Effector memory CD8-positive, alpha-beta T cell (primary cell): ENCODE data around the gene KIRREL3.

Experiments
- ATAC-seq: fragments of 150-1000 bp; cut with Tn5 transposase; replicated peaks from 2 replicates; pipeline ENCODE4 v1.10.0; 2021; ENCODE audit warnings: mild to moderate bottlenecking, moderate library complexity
- DNase-seq, 3 experiments: peaks; one replicate each; pipeline ENCODE4 v3.0.0; 2021
- H3K27ac Mint-ChIP-seq, 2 donors: one replicate each; pipeline ENCODE4 v1.8.0; 2022; ENCODE audit warnings: mild to moderate bottlenecking in 2 of 2, mixed read lengths in 2 of 2, moderate library complexity in 2 of 2
- H3K27me3 Mint-ChIP-seq, 2 donors: one replicate each; pipeline ENCODE4 v1.8.0; 2022; ENCODE audit warnings: mixed read lengths in 2 of 2
- H3K36me3 Mint-ChIP-seq: one replicate; pipeline ENCODE4 v1.8.0; 2022; ENCODE audit warnings: mild to moderate bottlenecking, moderate library complexity, mixed read lengths; ENCODE audit not compliant: insufficient read depth
- H3K4me1 Mint-ChIP-seq, 2 donors: one replicate each; pipeline ENCODE4 v1.8.0; 2022; ENCODE audit warnings: low read depth in 2 of 2, mixed read lengths in 2 of 2
- H3K4me3 Mint-ChIP-seq, 2 donors: one replicate each; pipeline ENCODE4 v1.8.0; 2022; ENCODE audit warnings: mild to moderate bottlenecking in 2 of 2, mixed read lengths in 2 of 2, moderate library complexity in 2 of 2
- H3K9me3 Mint-ChIP-seq, 2 donors: one replicate each; pipeline ENCODE4 v1.8.0; 2022; ENCODE audit warnings: mixed read lengths in 2 of 2

Gene KIRREL3

DNA sequence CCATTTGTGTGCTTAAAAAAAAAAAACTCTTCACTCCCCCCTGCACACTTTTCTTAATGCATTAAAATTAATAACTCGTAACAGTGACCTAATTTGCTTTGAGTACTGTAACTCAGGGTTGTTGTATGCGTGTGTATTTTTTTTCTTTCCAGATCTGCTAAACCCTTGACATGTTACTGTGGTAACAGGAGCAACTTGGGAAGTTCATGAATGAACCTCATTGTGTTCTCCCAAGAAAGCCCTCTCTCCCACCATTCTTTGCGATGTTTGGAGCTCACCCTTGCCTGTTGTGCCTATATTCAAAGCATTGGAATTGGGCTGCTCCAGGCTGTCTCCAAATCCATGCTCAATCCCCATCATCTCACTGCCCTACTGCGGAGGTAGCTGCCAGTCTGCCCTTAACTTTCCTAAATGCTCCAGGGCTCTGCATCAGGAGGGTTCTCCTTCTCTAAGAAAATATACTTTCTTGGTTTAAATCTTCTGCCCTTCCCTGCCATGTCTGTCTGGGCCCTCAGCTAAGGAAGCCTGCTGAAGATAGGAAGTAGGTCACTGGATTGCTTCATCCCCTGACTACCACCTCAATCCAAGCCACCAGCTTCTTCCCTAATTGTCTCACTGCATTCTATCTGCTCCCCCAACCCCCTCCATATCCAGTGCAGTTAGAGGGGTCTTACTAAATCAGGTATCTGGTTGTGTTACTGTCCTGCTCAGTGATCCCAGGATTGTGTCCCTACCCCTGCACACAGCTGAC, 70.3 kb downstream of the KIRREL3 start:
- Mint-ChIP-seq H3K36me3 (no peaks in the 10 kb centered on the region), H3K27ac (no peak overlapping the region), H3K27me3 (peaks cover 14 to 24% of the 10 kb centered on the region in 2 donors), H3K4me1 (peaks cover 0 to 1% of the 10 kb centered on the region in 2 donors), H3K4me3 (no peak overlapping the region), H3K9me3 (no peaks in the 10 kb centered on the region)
- ATAC-seq (no peak), DNase-seq (no peak)

DNA sequence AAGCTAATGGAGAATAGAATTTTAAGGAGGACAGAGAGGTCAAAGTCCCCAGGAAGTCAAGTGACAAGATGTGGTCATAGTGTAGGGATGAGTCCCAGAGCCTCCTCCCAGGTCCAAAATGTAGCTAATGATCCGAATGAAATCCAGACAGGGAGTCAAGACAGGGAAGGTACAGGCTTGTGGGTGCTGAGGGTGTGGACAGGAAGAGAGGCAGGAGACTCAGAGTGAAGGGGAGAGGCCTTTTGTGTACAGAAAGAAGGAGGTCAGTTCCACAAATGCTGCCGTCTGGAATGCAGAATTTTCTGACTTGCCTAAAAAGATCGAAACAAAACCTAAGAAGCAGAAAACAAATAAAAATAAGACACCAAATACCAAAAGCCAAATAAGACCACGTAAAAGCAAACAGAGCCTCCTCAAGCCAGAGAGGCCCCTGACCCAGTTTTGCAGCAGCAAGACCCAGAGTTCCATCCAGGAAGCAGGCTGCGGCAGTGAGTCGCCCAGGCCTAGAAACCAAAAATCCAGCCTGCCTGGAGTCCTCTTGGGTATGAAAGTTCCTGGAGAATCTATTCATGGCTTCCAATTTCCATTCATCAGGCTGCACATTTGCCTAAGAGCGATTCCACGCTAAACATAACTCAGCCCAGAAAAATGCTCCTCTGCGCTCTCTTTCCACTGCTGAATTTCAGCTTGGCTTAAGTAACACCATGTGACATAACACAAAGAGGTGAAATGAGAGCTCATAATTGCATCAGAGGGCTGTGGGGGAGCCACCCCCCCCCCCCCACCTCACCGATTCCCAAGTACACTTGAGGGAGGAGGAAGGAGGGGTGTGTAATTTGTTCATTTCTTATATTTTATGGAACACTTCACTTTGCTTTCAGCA, 71.2 kb downstream of the KIRREL3 start:
- peaks cover 14 to 24% of the 10 kb centered on the region in 2 donors for H3K27me3 Mint-ChIP-seq
- peaks cover 0 to 1% of the 10 kb centered on the region in 2 donors for H3K4me1 Mint-ChIP-seq
- no peak overlapping the region for H3K27ac Mint-ChIP-seq
- no peaks in the 10 kb centered on the region for H3K36me3 Mint-ChIP-seq
- DNase-seq, result no peak
- ATAC-seq, result no peak
- H3K9me3 Mint-ChIP-seq, result no peaks in the 10 kb centered on the region
- H3K4me3 Mint-ChIP-seq, result no peak overlapping the region

- DNase-seq, result no peak
- H3K4me3 Mint-ChIP-seq, result no peak overlapping the region
These were observed 72.9 kb downstream of the KIRREL3 start for GRCh38 chr11:126927623-126928022.

GRCh38 chr11:126926376-126926791, 74.2 kb downstream of the KIRREL3 start:
- Mint-ChIP-seq H3K36me3 (no peaks in the 10 kb centered on the region), H3K27ac (no peak overlapping the region), H3K27me3 (peaks cover 20 to 28% of the 10 kb centered on the region in 2 donors), H3K4me3 (no peak overlapping the region), H3K4me1 (peaks cover 0 to 1% of the 10 kb centered on the region in 2 donors), H3K9me3 (peaks cover 0 to 2% of the 10 kb centered on the region in 2 donors)
- DNase-seq (no peak), ATAC-seq (no peak)

More at GRCh38 chr11:126927623-126928022, 72.9 kb downstream of the KIRREL3 start:
- no peaks in the 10 kb centered on the region for H3K36me3 Mint-ChIP-seq
- no peak for ATAC-seq
- peaks cover 0 to 1% of the 10 kb centered on the region in 2 donors for H3K4me1 Mint-ChIP-seq
- peaks cover 0 to 2% of the 10 kb centered on the region in 2 donors for H3K9me3 Mint-ChIP-seq
- H3K27me3 Mint-ChIP-seq, result peaks cover 20 to 32% of the 10 kb centered on the region in 2 donors
- no peak overlapping the region for H3K27ac Mint-ChIP-seq

DNA sequence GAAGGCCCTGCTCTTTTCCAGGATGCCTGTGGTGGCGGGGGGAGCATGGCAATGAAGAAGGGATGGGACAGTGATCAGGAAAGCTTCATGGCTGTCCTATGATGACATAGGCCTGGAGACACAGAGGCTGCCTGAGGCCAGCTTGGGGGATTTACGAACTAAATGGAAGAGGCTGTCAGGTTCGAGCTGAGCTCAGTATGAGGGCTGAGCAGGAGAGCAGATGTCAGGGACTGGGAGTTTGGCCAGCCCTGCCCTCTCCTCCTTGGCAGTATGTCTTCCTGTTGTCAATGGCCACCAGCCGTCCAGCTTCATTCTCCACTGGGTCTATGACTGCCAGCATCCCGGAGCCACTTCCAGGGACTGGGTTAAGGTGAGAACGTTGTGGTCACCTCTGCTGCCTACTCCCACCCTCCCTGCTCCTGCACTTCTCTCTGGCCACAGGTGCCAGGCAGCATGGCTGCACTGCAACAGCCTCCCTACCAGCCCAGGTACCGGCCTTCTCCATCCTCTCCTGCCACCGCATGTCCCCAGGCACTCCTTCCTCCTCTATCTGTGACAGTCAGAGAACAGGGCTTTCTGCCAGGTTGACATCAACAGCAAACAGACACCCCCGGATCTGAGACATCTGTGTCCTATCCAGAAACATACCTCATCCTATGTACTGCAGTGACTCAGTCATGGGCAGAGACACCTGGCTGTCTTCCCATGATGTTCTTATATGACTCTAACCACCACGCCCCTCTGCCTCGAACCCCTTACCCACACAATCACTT, 75.1 kb downstream of the KIRREL3 start:
- Mint-ChIP-seq H3K36me3 (no peaks in the 10 kb centered on the region), H3K27ac (no peak overlapping the region), H3K9me3 (peaks cover 0 to 2% of the 10 kb centered on the region in 2 donors), H3K4me1 (peaks cover 0 to 1% of the 10 kb centered on the region in 2 donors), H3K4me3 (no peak overlapping the region), H3K27me3 (peaks cover 15 to 19% of the 10 kb centered on the region in 2 donors)
- ATAC-seq (no peak), DNase-seq (no peak)

GRCh38 chr11:126924376-126925040, 76.1 kb downstream of the KIRREL3 start:
- Mint-ChIP-seq H3K27ac (no peak overlapping the region), H3K9me3 (peaks cover 0 to 2% of the 10 kb centered on the region in 2 donors), H3K4me1 (peaks cover 0 to 1% of the 10 kb centered on the region in 2 donors), H3K27me3 (peaks cover 13 to 15% of the 10 kb centered on the region in 2 donors), H3K4me3 (no peak overlapping the region), H3K36me3 (no peaks in the 10 kb centered on the region)
- DNase-seq, result no peak
- no peak for ATAC-seq

- H3K4me1 Mint-ChIP-seq, result no peaks in the 10 kb centered on the region
- no peak for ATAC-seq
- no peak overlapping the region for H3K27ac Mint-ChIP-seq
These were observed 79.7 kb downstream of the KIRREL3 start for GRCh38 chr11:126920833-126921232.

DNA sequence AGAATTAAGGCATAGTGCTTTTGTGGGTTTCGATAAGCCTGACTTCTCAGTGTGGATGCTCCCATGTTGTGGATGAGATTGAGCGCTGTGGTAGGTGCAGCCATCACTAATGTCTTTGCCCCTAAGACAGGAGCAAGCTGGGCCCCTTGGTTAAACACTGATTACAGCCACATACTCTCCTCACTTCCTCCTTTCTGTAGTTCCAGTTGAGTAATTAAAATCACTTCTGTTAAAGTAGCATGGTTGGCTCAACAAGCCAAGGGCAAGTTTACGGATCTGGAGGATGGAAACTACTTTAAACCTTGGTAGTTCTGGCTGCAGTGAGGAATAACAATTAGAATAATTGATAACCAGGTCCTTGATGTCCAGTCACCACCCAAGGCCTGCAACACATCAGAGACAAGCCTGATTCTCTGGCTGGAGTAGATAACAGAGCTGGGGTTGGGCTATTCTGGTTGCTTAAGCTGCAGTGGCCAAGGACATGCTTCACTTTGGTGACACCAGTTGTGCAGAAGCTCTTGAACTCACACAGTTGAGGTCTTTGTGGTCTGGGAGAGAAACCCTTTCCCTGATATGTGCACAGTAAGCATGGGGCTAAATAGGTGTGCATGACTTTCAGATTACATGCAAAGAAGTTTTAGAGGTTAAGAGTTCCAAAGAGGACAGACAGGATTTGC, 81.3 kb downstream of the KIRREL3 start:
- Mint-ChIP-seq H3K9me3 (peaks cover 0 to 2% of the 10 kb centered on the region in 2 donors), H3K4me1 (no peaks in the 10 kb centered on the region), H3K36me3 (no peaks in the 10 kb centered on the region), H3K27ac (no peak overlapping the region), H3K4me3 (no peak overlapping the region), H3K27me3 (peaks cover 5 to 6% of the 10 kb centered on the region in 2 donors)
- DNase-seq (no peak), ATAC-seq (no peak)

More at GRCh38 chr11:126920833-126921232, 79.7 kb downstream of the KIRREL3 start:
- H3K4me3 Mint-ChIP-seq, result no peak overlapping the region
- no peaks in the 10 kb centered on the region for H3K36me3 Mint-ChIP-seq
- H3K9me3 Mint-ChIP-seq, result peaks cover 0 to 2% of the 10 kb centered on the region in 2 donors
- no peak for DNase-seq
- H3K27me3 Mint-ChIP-seq, result peaks cover 6 to 8% of the 10 kb centered on the region in 2 donors

GRCh38 chr11:126918556-126918955, 82.0 kb downstream of the KIRREL3 start:
- no peaks in the 10 kb centered on the region for H3K36me3 Mint-ChIP-seq
- H3K9me3 Mint-ChIP-seq, result no peaks in the 10 kb centered on the region
- no peak for ATAC-seq
- DNase-seq, result no peak
- no peak overlapping the region for H3K4me3 Mint-ChIP-seq
- no peak overlapping the region for H3K27ac Mint-ChIP-seq
- no peaks in the 10 kb centered on the region for H3K27me3 Mint-ChIP-seq
- peaks cover 0 to 2% of the 10 kb centered on the region in 2 donors for H3K4me1 Mint-ChIP-seq

GRCh38 chr11:126917531-126918204, 82.9 kb downstream of the KIRREL3 start:
- H3K4me1 Mint-ChIP-seq, result peaks cover 0 to 2% of the 10 kb centered on the region in 2 donors
- H3K36me3 Mint-ChIP-seq, result no peaks in the 10 kb centered on the region
- no peak for DNase-seq
- ATAC-seq, result no peak
- no peak overlapping the region for H3K4me3 Mint-ChIP-seq
- no peaks in the 10 kb centered on the region for H3K9me3 Mint-ChIP-seq
- no peak overlapping the region for H3K27ac Mint-ChIP-seq
- no peaks in the 10 kb centered on the region for H3K27me3 Mint-ChIP-seq

- Mint-ChIP-seq H3K4me3 (no peak overlapping the region), H3K4me1 (peaks cover 0 to 2% of the 10 kb centered on the region in 2 donors), H3K27ac (no peak overlapping the region), H3K27me3 (no peaks in the 10 kb centered on the region), H3K36me3 (no peaks in the 10 kb centered on the region), H3K9me3 (peaks cover 0 to 2% of the 10 kb centered on the region in 2 donors)
- ATAC-seq (no peak), DNase-seq (no peak)
These were observed 85.1 kb downstream of the KIRREL3 start for GRCh38 chr11:126915430-126915829.

DNA sequence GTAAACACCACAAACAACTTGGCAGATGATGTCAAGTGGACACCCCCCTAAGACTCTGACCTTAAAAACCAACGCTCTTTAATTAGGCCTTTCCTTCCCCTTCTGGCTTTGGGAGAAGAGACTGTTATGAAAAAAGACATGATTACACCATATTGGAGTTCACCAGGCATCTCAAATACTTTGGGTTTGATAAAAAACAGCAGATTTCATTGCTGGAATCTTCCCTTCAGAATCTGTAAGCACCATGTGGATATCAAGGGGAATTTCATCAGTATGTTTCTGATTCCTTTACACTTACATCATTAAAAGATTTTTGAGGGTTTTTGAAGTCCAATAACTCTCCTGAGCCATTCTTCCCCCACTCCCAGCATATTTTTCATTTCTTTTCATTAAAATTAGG, 85.6 kb downstream of the KIRREL3 start:
- ATAC-seq (no peak), DNase-seq (no peak)
- no peaks in the 10 kb centered on the region for H3K27me3 Mint-ChIP-seq
- no peaks in the 10 kb centered on the region for H3K36me3 Mint-ChIP-seq
- peaks cover 0 to 2% of the 10 kb centered on the region in 2 donors for H3K4me1 Mint-ChIP-seq
- no peak overlapping the region for H3K4me3 Mint-ChIP-seq
- H3K27ac Mint-ChIP-seq, result no peak overlapping the region
- peaks cover 0 to 2% of the 10 kb centered on the region in 2 donors for H3K9me3 Mint-ChIP-seq
